ENCODE results near the gene CLCNKA.

CLCNKA gene

GRCh38 chr1:16082283-16083038 is 60.6 kb downstream of the CLCNKA start:
- DNase-seq, result peak; percentile 43

DNA sequence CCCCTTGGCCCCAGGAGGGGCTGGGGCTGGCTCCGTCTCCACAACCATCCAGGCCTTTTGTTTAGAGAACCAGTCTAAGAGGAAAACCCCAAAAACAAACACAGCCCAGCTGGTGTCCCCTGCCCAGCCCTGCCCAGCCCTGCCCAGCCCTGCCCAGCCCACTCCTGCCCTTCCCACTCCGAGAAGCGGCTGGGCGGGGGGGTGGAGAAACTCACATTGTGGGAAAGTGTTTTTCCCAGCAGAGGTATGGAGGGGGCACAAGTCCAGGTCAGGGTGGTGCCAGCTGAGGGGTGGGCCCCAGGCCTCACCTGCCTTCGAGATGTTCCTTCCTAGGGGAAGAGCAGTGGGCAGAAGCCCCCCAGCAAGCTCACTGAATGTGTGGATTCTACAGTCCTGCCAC is 61.6 kb downstream of the CLCNKA start:
- no peak for DNase-seq

Measured in CD4-positive, alpha-beta T cell treated with Interleukin-4 for 4 hours (primary cell).